K562 (cell line): ENCODE results near the gene ISM1. TPM values are rescaled to one million over a fixed set of nuclear protein-coding genes. Genes with fewer than 3 reads are reported as not detected.

ENCODE experiments used
- ATAC-seq: fragments of 200-7000 bp; cut with Tn5 transposase; 3 replicates; pipeline ENCODE4 v1.9.1; 2020; ENCODE audit warnings: moderate library complexity
- BruUV-seq: library from RNA; stranded (reverse); fragments of 400-500 nt; replicated peaks from 2 replicates; lab custom pipeline; 2021; lab: Mats Ljungman, UMichigan
- CTCF ChIA-PET: fragments of 300-600 bp; formaldehyde crosslinking; extraction: SDS; loops from one replicate; lab custom pipeline; 2021; ENCODE audit warnings: low intra/inter-chr PET ratio; lab: Yijun Ruan, JAX
- POLR2A ChIA-PET: fragments of 300-600, 350-650 bp; sonication (Branson Sonifier 250); formaldehyde crosslinking; extraction: SDS; loops from one replicate; lab custom pipeline; 2021; ENCODE audit warnings: antibody characterized with exemption, inconsistent platforms; lab: Yijun Ruan, JAX
- DNase-seq, 4 experiments: peaks; one replicate each; pipeline versions ENCODE4 v3.0.0 to v3.0.0-alpha.2; 2011 to 2018; ENCODE audit warnings: low spot score in 3 of 4, mixed read lengths in 3 of 4; ENCODE audit errors: extremely low read depth in 1 of 4
- FAIRE-seq: peaks from 2 replicates; lab custom pipeline; 2011; peaks lifted over from hg19 to GRCh38; lab: Jason Lieb, UNC
- H2AFZ ChIP-seq: 2 replicates; pipeline ENCODE4 v1.6.0; 2011; ENCODE audit warnings: low read depth, low read length, control low read depth, inconsistent platforms
- H3K27ac ChIP-seq: fragments of 200-600 bp; 3 replicates; pipeline ENCODE4 v1.8.0; 2011; ENCODE audit warnings: low read depth, mild to moderate bottlenecking, control low read depth, inconsistent platforms, low read length, moderate library complexity, mixed read lengths; ENCODE audit errors: extremely low read depth
- H3K27me3 ChIP-seq, 2 experiments: fragments of 300-600 bp in 1 of 2; 2 replicates in 1 of 2; 3 replicates in 1 of 2; pipeline versions ENCODE4 v1.6.0 to v1.8.0; 2011; ENCODE audit warnings: inconsistent platforms in 2 of 2, low read length in 2 of 2, mild to moderate bottlenecking in 1 of 2, mixed read lengths in 1 of 2, moderate library complexity in 1 of 2; ENCODE audit not compliant: control insufficient read depth in 2 of 2, insufficient read depth in 2 of 2
- H3K36me3 ChIP-seq: fragments of 300-600 bp; 3 replicates; pipeline ENCODE4 v1.8.0; 2011; ENCODE audit warnings: mild to moderate bottlenecking, low read length, inconsistent platforms; ENCODE audit not compliant: control insufficient read depth, insufficient read depth
- H3K4me1 ChIP-seq, 2 experiments: fragments of 200-600 bp in 1 of 2; replicated peaks in 1 of 2; 2 replicates in 1 of 2; 3 replicates in 1 of 2; pipeline versions ENCODE4 v1.5.1 to v1.8.0; 2011; ENCODE audit warnings: inconsistent platforms in 2 of 2, low read length in 2 of 2, mild to moderate bottlenecking in 1 of 2, mixed read lengths in 1 of 2, moderate library complexity in 1 of 2; ENCODE audit not compliant: control insufficient read depth in 2 of 2, insufficient read depth in 2 of 2
- H3K4me2 ChIP-seq: 2 replicates; pipeline ENCODE4 v1.6.1; 2011; ENCODE audit warnings: low read length, control low read depth, inconsistent platforms, mixed read lengths; ENCODE audit not compliant: insufficient read depth
- H3K4me3 ChIP-seq: fragments of 200-600 bp; sonication (generic), shearing (Covaris generic); 2 replicates; pipeline ENCODE4 v1.5.1; 2016; ENCODE audit warnings: control low read depth, inconsistent platforms
- H3K79me2 ChIP-seq: fragments of 200-600 bp; 3 replicates; pipeline ENCODE4 v1.8.0; 2011; ENCODE audit warnings: low read length, inconsistent platforms; ENCODE audit not compliant: control insufficient read depth, insufficient read depth
- H3K9ac ChIP-seq, 2 experiments: 2 replicates each; pipeline versions ENCODE4 v1.6.0 to v1.6.1; 2011; ENCODE audit warnings: low read depth in 2 of 2, low read length in 2 of 2, control low read depth in 1 of 2, inconsistent platforms in 1 of 2, mild to moderate bottlenecking in 1 of 2, mixed read lengths in 1 of 2; ENCODE audit not compliant: insufficient read depth in 1 of 2
- H3K9me1 ChIP-seq: one replicate; pipeline ENCODE4 v1.6.0; 2011; ENCODE audit warnings: inconsistent platforms, mild to moderate bottlenecking, low read length, moderate library complexity; ENCODE audit not compliant: control insufficient read depth, insufficient read depth
- H3K9me3 ChIP-seq: replicated peaks from 2 replicates; pipeline ENCODE4 v1.5.1; 2011; ENCODE audit warnings: low read depth, low read length, inconsistent platforms; ENCODE audit not compliant: control insufficient read depth, insufficient read depth
- H4K20me1 ChIP-seq: replicated peaks from 2 replicates; pipeline ENCODE4 v1.6.1; 2011; ENCODE audit warnings: low read length, inconsistent platforms, mixed read lengths; ENCODE audit not compliant: control insufficient read depth, insufficient read depth
- DDX20 ChIP-seq: fragments of 450-650 bp; IDR thresholded peaks from 2 replicates; pipeline ENCODE4 v1.6.1; 2016; ENCODE audit warnings: missing genetic modification characterization, low read depth, mild to moderate bottlenecking, missing compliant biosample characterization, moderate library complexity
- NCOA4 ChIP-seq: fragments of 450-650 bp; IDR thresholded peaks from 2 replicates; pipeline ENCODE4 v1.6.1; 2018; ENCODE audit warnings: mild to moderate bottlenecking; ENCODE audit not compliant: partially characterized antibody
- RBBP5 ChIP-seq: fragments of 200-600 bp; sonication (generic); IDR thresholded peaks from 2 replicates; pipeline ENCODE4 v1.6.1; 2012; ENCODE audit warnings: borderline replicate concordance, mild to moderate bottlenecking, low read length, control low read depth, inconsistent platforms; ENCODE audit not compliant: insufficient read depth, poor library complexity, severe bottlenecking
- SAFB2 ChIP-seq: fragments of 200-400 bp; formaldehyde crosslinking; IDR thresholded peaks from 2 replicates; pipeline ENCODE4 v1.6.1; 2018; ENCODE audit warnings: borderline replicate concordance, low read length, low read depth, moderate library complexity; ENCODE audit not compliant: severe bottlenecking
- ZSCAN32 ChIP-seq: fragments of 450-650 bp; formaldehyde crosslinking; IDR thresholded peaks from 2 replicates; pipeline ENCODE4 v1.4.0; 2020; ENCODE audit warnings: mild to moderate bottlenecking, moderate library complexity
- WGBS: fragments of 100-300 bp; shearing (Covaris generic); methylation state at CpG from one replicate; pipeline ENCODE4 v1.1.6; 2016; ENCODE audit warnings: low coverage, mixed read lengths; ENCODE audit not compliant: insufficient coverage; ENCODE audit errors: missing lambda C conversion rate; 5-methylcytosine and 5-hydroxymethylcytosine counted together
- in situ Hi-C: fragments of 300-500 bp; cut with MboI; formaldehyde crosslinking; loops from 4 replicates; pipeline ENCODE4 v1.15.0; 2018; ENCODE audit warnings: inconsistent platforms, mixed read lengths
- intact Hi-C: fragments of 100-400 bp; cut with micrococcal nuclease; formaldehyde crosslinking; loops from 2 replicates; pipeline ENCODE4 v1.14.2; 2022
- polyA plus RNA-seq, 8 experiments: library from polyadenylated mRNA; depleted of rRNA in 4 of 8; stranded (reverse) in 5 of 8; unstranded in 3 of 8; fragments of >200 nt; fragmentation: Nextera tagmentation in 2 of 8; fragmentation: Illumina TruSeq in 1 of 8; extraction: Ambion mirVana in 2 of 8; extraction: Trizol in 1 of 8; gene quantifications; 2 replicates each; pipeline versions ENCODE4 v1.2.1 to v1.2.3, GENCODE V29; 2011 to 2014; ENCODE audit warnings: inconsistent platforms in 1 of 8, missing spikeins in 1 of 8
- total RNA-seq, 7 experiments: library from RNA; depleted of rRNA in 6 of 7; stranded (reverse); fragments of >200 nt in 6 of 7; fragmentation: Illumina TruSeq in 2 of 7; extraction: Trizol in 2 of 7; gene quantifications; 2 replicates each; pipeline versions ENCODE4 v1.2.1 to v1.2.3, GENCODE V29; 2011 to 2021; ENCODE audit warnings: low replicate concordance in 1 of 7

The ISM1 gene
- total and polyA plus RNA-seq, 9 of the 15 experiments (the other 6 are each of a cell fraction or from before 2014, with no cell fraction given), result not detected

- POLR2A ChIA-PET, result interaction anchor here (0.5 to 0.7 kb wide), 2 partner anchors 309 to 502 kb away, joined by 3 to 4 read pairs; no protein-coding TSS in a partner anchor
Measured at GRCh38 chr20:13342469-13343242, 121.6 kb downstream of the ISM1 start.

DNA sequence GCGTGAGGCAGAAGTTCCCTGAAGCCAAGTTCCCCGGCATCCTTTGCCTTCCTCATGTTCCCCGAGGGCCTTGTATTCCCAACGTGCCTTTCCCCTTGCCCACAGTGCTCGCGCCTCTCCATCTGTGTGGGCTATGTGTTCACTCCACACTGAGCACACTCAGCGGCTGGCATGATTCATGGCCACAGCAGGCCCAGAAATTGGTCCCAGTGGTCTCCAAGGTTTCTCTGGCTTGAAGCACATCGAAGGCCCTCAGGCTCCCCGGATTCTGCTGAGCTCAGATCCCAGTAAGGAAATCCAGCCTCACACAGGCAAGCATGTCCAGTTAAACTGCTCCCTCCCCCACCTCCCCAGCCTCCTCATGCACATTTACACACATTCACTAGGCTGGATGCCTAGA, 123.6 kb downstream of the ISM1 start:
- no peak overlapping the region for H3K9ac ChIP-seq
- H3K4me2 ChIP-seq, result no peak overlapping the region
- TF ChIP-seq NCOA4 (no peak), RBBP5 (no peak), ZSCAN32 (no peak), DDX20 (tag) (no peak)
- no peak overlapping the region for H3K27ac ChIP-seq
- ATAC-seq, result no peak
- peaks cover 0 to 4% of the 10 kb centered on the region in 2 experiments; a peak in 1 of 5 replicates for H3K27me3 ChIP-seq
- no peak for DNase-seq
- H3K36me3 ChIP-seq, result no peaks in the 10 kb centered on the region
- H3K4me1 ChIP-seq, result no peaks in the 10 kb centered on the region; a peak in 1 of 5 replicates
- no TSS peak for BruUV-seq
- H3K9me1 ChIP-seq, result no peaks in the 10 kb centered on the region
- H3K79me2 ChIP-seq, result no peaks in the 10 kb centered on the region
- WGBS, result 4% methylated on average over 9 of the region's 9 CpGs
- no peak for FAIRE-seq
- no peak overlapping the region for H3K4me3 ChIP-seq
- H3K9me3 ChIP-seq, result no peaks in the 10 kb centered on the region
- ChIA-PET POLR2A (no interaction called here), CTCF (no interaction called here)
- intact Hi-C loops (no loop called here), in situ Hi-C loops (no loop called here)
- H2AFZ ChIP-seq, result no peak overlapping the region
- H4K20me1 ChIP-seq, result no peaks in the 10 kb centered on the region

More at GRCh38 chr20:13342469-13343242, 121.6 kb downstream of the ISM1 start:
- in situ Hi-C loops (no loop called here), intact Hi-C loops (no loop called here)
- TF ChIP-seq SAFB2, result no peak
- no peaks in the 10 kb centered on the region for H3K79me2 ChIP-seq
- H3K36me3 ChIP-seq, result no peaks in the 10 kb centered on the region
- no peak for ATAC-seq
- H3K4me2 ChIP-seq, result no peak overlapping the region
- no peaks in the 10 kb centered on the region for H3K9me1 ChIP-seq
- BruUV-seq, result no TSS peak
- no peaks in the 10 kb centered on the region; a peak in 1 of 5 replicates for H3K4me1 ChIP-seq
- H3K4me3 ChIP-seq, result no peak overlapping the region
- 9% methylated on average over 9 of the region's 12 CpGs for WGBS
- no peaks in the 10 kb centered on the region for H3K9me3 ChIP-seq
- DNase-seq, result no peak
- no peak overlapping the region for H2AFZ ChIP-seq
- H3K9ac ChIP-seq, result no peak overlapping the region
- H3K27ac ChIP-seq, result no peak overlapping the region
- peaks cover 0 to 4% of the 10 kb centered on the region in 2 experiments; a peak in 1 of 5 replicates for H3K27me3 ChIP-seq
- no peaks in the 10 kb centered on the region for H4K20me1 ChIP-seq
- CTCF ChIA-PET, result no interaction called here
- FAIRE-seq, result no peak
